Uterus (tissue), 2 donors: Measurements from ENCODE around the gene CALHM2.

Experiments
- POLR2A ChIP-seq, 2 donors: fragments of 450-650 bp; IDR thresholded peaks; one replicate each; pipeline ENCODE4 v1.6.1; 2016; ENCODE audit warnings: antibody characterized with exemption in 2 of 2, mild to moderate bottlenecking in 1 of 2, moderate library complexity in 1 of 2
- TF ChIP-seq, protein P1 (sequence below), 4 experiments: fragments of 200-600 bp in 2 of 4; fragments of 450-650 bp in 2 of 4; sonication (generic) in 2 of 4; IDR thresholded peaks; one replicate each; pipeline ENCODE4 v1.5.1; 2016 to 2019; ENCODE audit warnings: antibody characterized with exemption in 4 of 4, mild to moderate bottlenecking in 2 of 4, moderate library complexity in 1 of 4

GRCh38 chr10:103455235-103455634 is 3.1 kb upstream of the CALHM2 start:
- TF ChIP-seq, protein P1, sequence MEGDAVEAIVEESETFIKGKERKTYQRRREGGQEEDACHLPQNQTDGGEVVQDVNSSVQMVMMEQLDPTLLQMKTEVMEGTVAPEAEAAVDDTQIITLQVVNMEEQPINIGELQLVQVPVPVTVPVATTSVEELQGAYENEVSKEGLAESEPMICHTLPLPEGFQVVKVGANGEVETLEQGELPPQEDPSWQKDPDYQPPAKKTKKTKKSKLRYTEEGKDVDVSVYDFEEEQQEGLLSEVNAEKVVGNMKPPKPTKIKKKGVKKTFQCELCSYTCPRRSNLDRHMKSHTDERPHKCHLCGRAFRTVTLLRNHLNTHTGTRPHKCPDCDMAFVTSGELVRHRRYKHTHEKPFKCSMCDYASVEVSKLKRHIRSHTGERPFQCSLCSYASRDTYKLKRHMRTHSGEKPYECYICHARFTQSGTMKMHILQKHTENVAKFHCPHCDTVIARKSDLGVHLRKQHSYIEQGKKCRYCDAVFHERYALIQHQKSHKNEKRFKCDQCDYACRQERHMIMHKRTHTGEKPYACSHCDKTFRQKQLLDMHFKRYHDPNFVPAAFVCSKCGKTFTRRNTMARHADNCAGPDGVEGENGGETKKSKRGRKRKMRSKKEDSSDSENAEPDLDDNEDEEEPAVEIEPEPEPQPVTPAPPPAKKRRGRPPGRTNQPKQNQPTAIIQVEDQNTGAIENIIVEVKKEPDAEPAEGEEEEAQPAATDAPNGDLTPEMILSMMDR (IDR thresholded peaks at IDR 0.05) = no peak
- TF ChIP-seq POLR2A (IDR thresholded peaks at IDR 0.05) = no peak
